GM21381 (cell line): Measurements from ENCODE around the gene RAET1L.
"Not testable (repeated sequence)": the region's sequence is repeated elsewhere in the genome, so short reads cannot be mapped to it uniquely, and the experiment has no call there.

ENCODE experiments used
- ATAC-seq: cut with Tn5 transposase; IDR thresholded peaks from one replicate; pipeline ENCODE4 v1.9.1; 2021; ENCODE audit warnings: mild to moderate bottlenecking, moderate library complexity; ENCODE audit not compliant: unreplicated experiment

RAET1L gene, protein sequence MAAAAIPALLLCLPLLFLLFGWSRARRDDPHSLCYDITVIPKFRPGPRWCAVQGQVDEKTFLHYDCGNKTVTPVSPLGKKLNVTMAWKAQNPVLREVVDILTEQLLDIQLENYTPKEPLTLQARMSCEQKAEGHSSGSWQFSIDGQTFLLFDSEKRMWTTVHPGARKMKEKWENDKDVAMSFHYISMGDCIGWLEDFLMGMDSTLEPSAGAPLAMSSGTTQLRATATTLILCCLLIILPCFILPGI

GRCh38 chr6:150025201-150025917, at the start of gene RAET1L:
Gene RAET1L, minus strand, starts transcription at chr6:150025532. Its CDS starts 61 bp downstream, at chr6:150025471.
- ATAC-seq, result no peak

- ATAC-seq, result no peak
Measured at GRCh38 chr6:150075034-150075421, 49.7 kb upstream of the RAET1L start.

- not testable (repeated sequence) for ATAC-seq
Measured at GRCh38 chr6:150074396-150075033, 49.2 kb upstream of the RAET1L start.

GRCh38 chr6:150072201-150072600, 46.9 kb upstream of the RAET1L start:
- ATAC-seq, result no peak

DNA sequence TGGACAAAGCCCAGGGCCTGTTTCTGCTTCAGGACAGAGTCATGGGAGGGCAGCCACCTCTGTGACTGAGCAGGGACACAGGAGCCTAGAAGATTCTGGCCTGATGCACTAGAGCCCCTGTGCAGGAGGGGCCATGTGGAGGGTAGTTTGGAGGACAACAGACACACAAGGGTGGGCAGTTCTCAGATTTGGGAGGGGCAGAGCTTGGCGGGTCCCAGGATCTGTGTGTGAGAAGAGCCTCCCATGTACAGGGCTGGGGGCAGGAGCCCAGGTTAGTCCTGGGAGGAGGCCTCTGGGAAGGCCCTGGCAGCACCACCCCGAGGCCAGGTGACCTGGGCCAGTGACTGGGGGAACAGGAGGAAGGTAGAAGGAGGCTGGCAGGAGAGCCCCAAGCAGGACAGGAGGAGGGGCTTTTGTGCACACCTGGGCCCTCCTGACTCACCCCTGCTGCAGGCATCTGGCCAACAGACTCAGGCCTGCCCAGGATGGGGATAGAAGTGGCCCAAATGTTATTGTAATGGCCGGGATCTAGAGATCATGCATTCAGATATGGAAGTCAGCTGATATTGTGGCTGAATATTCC, 45.0 kb upstream of the RAET1L start:
- ATAC-seq, result no peak

DNA sequence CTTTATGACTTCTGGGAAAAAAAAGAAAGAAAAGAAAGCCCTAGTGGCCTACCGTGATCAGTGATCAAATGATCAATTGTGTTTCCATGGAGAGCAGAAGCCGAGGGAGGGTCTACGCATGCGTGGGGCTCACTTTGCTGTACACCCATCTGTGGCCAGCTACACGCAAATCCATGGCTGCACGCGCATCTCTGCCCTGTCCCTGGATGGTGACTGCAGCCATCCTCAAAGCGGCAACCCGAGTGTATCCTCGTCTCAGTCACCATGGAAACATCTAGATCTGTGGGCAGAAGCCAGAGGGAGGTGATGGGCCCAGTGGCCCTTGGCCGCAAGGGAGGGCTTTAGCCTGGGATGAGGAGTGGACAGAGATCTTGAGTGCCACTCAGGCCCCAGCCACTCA, 44.4 kb upstream of the RAET1L start:
- no peak for ATAC-seq

DNA sequence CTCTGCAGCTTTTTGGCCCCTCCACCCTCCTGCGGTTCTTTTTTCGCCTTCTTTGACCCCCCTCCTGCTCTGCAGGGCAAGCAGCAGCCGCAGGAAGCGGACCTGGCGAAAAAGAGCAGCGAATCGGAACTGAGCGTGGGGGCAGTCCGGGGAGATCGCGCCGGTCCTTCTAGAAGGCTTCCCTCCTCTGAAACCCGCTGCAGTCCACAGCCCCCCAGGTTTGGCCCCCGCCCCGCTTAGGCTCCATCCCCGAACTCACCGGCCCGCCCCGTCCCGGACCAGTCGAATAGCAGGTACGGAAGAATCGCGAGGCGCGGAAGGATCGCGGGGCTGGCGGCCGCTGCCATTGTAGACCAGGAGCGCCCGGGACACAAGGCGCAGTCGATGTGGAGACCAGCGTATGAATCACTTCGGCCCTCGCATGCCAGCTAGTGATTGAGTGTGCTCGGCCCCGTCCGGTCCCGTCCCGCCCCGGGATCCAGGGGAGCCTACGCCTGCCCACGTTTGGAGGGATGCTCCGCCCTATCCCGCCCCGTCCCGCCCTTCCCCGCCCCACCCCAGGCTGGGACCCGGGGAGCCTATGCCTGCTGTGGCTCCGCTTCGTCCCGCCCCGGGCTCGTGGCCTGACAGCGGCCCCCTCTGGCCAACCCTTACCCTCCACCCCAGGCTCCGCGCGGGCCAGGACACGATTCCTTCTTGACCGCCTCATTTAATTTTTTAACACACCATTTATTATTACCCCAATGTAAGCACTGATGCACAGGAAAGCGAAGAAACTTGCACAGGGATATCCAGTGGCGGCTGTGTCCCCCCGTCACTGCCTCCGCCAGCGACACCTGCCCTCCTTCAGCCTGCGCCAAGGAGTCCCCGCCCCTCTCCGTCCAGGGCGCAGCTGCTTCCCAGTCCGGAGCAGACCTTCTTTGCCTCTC, 43.7 kb upstream of the RAET1L start, which contains the start of gene ULBP3:
Gene ULBP3, minus strand, starts transcription at position 402 of the 929 bp plus-strand sequence. Its CDS starts 55 bp downstream, at position 347.
- peak; percentile 81 for ATAC-seq

- no peak for ATAC-seq
Measured at GRCh38 chr6:150068151-150068550, 42.8 kb upstream of the RAET1L start.

GRCh38 chr6:150065083-150065482, 39.8 kb upstream of the RAET1L start:
- ATAC-seq, result no peak

- ATAC-seq, result no peak
Measured at GRCh38 chr6:150063640-150064039, 38.3 kb upstream of the RAET1L start.

GRCh38 chr6:150059973-150060372, 34.6 kb upstream of the RAET1L start:
- ATAC-seq, result not testable (repeated sequence)

DNA sequence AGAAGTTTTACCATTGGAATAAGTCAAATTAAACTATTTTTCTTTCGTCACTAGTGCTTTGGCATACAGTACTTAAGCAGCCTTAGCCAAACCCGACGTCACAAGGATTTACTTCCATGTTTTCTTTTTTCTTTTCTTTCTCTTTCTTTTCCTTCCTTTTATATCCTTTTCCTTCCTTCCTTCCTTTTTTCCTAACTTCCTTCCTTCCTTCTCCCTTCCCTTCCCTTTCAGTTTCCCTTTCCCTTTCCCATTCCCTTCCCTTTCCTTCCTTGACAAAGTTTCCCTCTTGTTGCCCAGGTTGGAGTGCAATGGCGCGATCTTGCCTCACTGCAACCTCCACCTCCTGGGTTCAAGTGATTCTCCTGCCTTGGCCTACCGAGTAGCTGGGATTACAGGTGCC, 33.7 kb upstream of the RAET1L start:
- no peak for ATAC-seq

DNA sequence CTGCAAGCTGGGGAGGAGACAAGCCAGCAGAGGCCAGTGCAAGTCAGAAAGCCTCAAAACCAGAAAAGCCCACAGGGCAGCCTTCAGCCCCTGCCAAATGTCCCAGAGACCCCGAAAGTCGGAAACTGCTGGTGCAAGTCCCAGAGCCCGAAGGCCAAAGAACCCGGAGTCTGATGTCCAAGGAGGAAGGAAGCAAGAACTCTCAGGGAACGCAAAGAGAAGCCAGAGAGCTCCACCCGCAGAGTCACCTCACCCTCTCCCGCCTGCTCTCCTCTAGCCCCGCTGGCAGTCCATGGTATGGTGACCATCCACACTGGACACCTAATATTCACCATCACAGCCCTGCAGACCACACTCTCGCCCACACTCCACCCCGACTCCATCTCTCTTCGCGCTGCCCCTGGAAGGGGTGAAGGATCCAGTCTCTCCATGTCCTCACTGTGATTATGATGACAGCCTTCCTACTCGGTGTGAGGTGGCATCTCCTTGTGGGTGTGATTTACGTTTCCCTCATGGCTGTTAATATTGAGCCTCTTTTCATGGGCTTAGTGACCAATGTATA, 33.0 kb upstream of the RAET1L start:
- no peak for ATAC-seq

DNA sequence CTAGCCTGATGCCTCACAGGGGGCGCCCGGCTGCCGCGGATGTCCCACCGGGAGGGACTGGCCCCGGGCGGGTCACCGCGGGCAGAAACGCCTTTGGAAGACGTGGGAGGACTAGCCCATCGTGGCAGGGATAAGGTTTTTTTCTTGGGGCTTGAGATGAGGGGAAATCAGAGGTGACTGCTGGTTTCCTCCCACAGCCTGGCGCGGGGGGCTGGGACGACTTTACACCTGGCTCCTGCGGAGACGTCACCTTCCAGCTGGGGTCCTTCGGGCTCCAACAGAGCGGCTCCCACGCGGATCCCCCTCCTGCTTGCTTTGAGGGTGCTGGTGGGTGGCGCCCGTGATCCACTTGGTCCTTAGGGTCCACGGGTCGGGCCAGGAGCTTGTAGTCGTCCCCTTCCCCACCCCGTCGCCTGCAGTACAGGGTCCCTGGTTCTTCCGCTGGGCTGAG, 32.2 kb upstream of the RAET1L start:
- no peak for ATAC-seq

- ATAC-seq, result no peak
Measured at GRCh38 chr6:150056916-150057315, 31.6 kb upstream of the RAET1L start.

DNA sequence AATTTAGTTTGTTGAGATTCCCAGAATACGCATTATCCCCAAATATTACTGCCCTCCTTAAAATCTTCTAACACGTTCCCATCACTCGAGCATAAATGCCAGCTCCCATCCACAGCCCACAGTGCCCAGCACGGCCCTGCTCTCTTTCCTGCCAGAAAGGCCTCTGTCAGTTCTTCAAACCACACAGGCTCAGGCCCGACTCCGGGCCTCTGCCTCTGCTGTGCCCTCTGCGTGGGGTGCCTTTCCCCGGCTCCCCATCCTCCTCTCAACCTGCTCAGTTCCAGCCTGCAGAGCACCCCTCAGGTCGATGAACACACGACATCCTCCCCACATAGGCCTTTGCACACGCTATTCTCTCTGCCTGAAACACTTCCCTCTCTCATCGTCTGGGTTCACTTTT, 30.8 kb upstream of the RAET1L start:
- ATAC-seq, result no peak

GRCh38 chr6:150055131-150055530, 29.8 kb upstream of the RAET1L start:
- ATAC-seq, result no peak

- ATAC-seq, result no peak
Measured at GRCh38 chr6:150053450-150053849, 28.1 kb upstream of the RAET1L start.

GRCh38 chr6:150050846-150051245, 25.5 kb upstream of the RAET1L start:
- no peak for ATAC-seq

DNA sequence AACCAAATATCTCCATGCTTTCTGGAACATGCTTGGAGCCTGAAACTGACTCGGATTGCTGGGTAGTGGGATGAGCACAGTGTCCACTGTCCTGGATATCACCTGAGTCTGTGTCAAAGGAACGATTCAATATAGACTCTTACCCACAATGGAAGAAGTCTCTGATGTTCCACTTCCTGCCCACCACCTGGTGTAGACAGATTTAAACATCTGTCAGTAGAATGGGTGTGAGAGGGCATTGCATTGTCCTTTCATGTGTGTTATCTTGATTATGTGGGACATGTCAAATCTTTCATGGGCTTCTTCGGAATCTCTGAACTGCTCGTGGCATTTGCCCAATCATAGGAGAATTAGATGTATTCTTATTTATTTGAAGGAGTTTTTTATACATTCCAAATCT, 22.8 kb upstream of the RAET1L start:
- no peak for ATAC-seq
